ENCODE data around the gene MBNL2. TPM values are rescaled to one million over a fixed set of nuclear protein-coding genes. Genes with fewer than 3 reads are reported as not detected.

The MBNL2 gene
- total RNA-seq, 1 experiment from 2014 or later = 0.17 TPM

DNA sequence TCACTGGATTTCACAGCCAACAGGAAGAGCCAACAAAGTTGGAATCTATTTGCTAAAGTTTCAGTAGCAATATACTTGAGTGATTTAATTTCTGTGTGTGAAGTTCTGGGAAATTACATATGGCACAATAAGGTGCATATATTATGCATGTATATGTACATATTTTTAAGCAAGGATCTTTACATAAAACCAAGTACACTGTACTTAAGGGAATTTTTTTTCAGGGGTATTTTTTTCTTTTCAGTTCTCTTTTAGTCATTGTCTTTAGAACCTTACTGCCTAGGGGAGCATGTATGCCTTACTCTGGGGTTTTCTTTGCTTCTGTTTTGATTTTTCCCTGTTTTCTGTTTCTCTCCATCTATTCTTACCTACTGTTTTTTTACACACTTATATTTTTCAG, 219.2 kb downstream of the MBNL2 start:
- Mint-ChIP-seq H3K27ac (no peak overlapping the region), H3K9me3 (no peaks in the 10 kb centered on the region), H3K36me3 (ENCODE audit: insufficient read depth in 1 of 3, low read depth in 3 of 3) (peaks cover 3 to 14% (median 9%) of the 10 kb centered on the region in 3 experiments; a peak in 5 of 7 replicates), H3K27me3 (ENCODE audit: low read depth) (no peaks in the 10 kb centered on the region), H3K4me1 (peaks cover 5% of the 10 kb centered on the region in 2 experiments), H3K4me3 (no peak overlapping the region)
- no peak overlapping the region for H2BK15ac ChIP-seq (ENCODE audit: low read depth, low read length)
- H3K56ac ChIP-seq (ENCODE audit: insufficient read length, low read depth, low read length) = no peak overlapping the region
- H4K8ac ChIP-seq (replicated peaks; ENCODE audit: insufficient read length, low read depth, low read length) = no peak overlapping the region
- no peaks in the 10 kb centered on the region for H3K79me1 ChIP-seq (ENCODE audit: insufficient read depth, low read depth, low read length, poor library complexity, severe bottlenecking)
- no peak overlapping the region for H3K9ac ChIP-seq (ENCODE audit: extremely low read depth, insufficient read length, low read length)
- no peak overlapping the region for H4K5ac ChIP-seq (ENCODE audit: insufficient read length, low read depth, low read length)
- no peak for DNase-seq
- no peak overlapping the region for H3K4me2 ChIP-seq (ENCODE audit: insufficient read depth, insufficient read length, low read length)
- H3K4me1 ChIP-seq (ENCODE audit: insufficient read depth, low read length) = no peaks in the 10 kb centered on the region
- H2BK20ac ChIP-seq (ENCODE audit: low read depth, low read length, poor library complexity, severe bottlenecking) = no peak overlapping the region
- no peak overlapping the region for H3K18ac ChIP-seq (ENCODE audit: insufficient read length, low read depth, low read length)
- H3K79me2 ChIP-seq (ENCODE audit: insufficient read depth, low read length) = peaks cover 3% of the 10 kb centered on the region; the same call in 1 of the 2 replicates
- H3T11ph ChIP-seq (ENCODE audit: low read length) = no peak overlapping the region
- H3K9me3 ChIP-seq (ENCODE audit: control insufficient read depth, low read depth, low read length) = no peaks in the 10 kb centered on the region
- no peak overlapping the region for H4K91ac ChIP-seq (ENCODE audit: insufficient read length, low read depth, low read length)
- TF ChIP-seq, protein P1, sequence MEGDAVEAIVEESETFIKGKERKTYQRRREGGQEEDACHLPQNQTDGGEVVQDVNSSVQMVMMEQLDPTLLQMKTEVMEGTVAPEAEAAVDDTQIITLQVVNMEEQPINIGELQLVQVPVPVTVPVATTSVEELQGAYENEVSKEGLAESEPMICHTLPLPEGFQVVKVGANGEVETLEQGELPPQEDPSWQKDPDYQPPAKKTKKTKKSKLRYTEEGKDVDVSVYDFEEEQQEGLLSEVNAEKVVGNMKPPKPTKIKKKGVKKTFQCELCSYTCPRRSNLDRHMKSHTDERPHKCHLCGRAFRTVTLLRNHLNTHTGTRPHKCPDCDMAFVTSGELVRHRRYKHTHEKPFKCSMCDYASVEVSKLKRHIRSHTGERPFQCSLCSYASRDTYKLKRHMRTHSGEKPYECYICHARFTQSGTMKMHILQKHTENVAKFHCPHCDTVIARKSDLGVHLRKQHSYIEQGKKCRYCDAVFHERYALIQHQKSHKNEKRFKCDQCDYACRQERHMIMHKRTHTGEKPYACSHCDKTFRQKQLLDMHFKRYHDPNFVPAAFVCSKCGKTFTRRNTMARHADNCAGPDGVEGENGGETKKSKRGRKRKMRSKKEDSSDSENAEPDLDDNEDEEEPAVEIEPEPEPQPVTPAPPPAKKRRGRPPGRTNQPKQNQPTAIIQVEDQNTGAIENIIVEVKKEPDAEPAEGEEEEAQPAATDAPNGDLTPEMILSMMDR (conservative IDR thresholded peaks at IDR 0.05) = no peak
- no peak overlapping the region for H2BK12ac ChIP-seq (ENCODE audit: insufficient read length, low read depth, low read length)
- no peaks in the 10 kb centered on the region for H4K20me1 ChIP-seq (ENCODE audit: control insufficient read depth, insufficient read depth, insufficient read length)
- no peak overlapping the region for H2BK120ac ChIP-seq (ENCODE audit: low read depth, low read length, poor library complexity, severe bottlenecking)
- H3K14ac ChIP-seq (ENCODE audit: insufficient read depth, low read length) = no peak overlapping the region
- no peak overlapping the region for H2AFZ ChIP-seq (ENCODE audit: low read length)
- H3K27me3 ChIP-seq (ENCODE audit: insufficient read depth, low read length) = no peaks in the 10 kb centered on the region
- no peak overlapping the region for H2BK5ac ChIP-seq (ENCODE audit: insufficient read length, low read length)
- H2AK5ac ChIP-seq (ENCODE audit: insufficient read length, low read length) = no peak overlapping the region
- H3K4ac ChIP-seq (ENCODE audit: low read depth, low read length) = no peak overlapping the region
- no peak overlapping the region for H3K23ac ChIP-seq (ENCODE audit: insufficient read length, low read depth, low read length)
- no peaks in the 10 kb centered on the region for H3K23me2 ChIP-seq (ENCODE audit: insufficient read length, low read depth, low read length, poor library complexity, severe bottlenecking)
- H3K27ac ChIP-seq (ENCODE audit: insufficient read length, low read depth, low read length) = no peak overlapping the region

Other genes starting within 250 kb of the MBNL2 start
- not detected in 2 replicates for gene OXGR1, start 227.9 kb upstream of the MBNL2 start, total RNA-seq (2021)
- gene RAP2A, start 211.8 kb downstream of the MBNL2 start, total RNA-seq (2021) = 31.7 and 32.1 TPM in 2 replicates

Measured in H9 (cell line).